Stimulated activated CD4-positive, alpha-beta T cell treated with anti-CD3 and anti-CD28 coated beads, TNF-alpha, amount 100 ng/mL, for 48 hours (primary cell): Measurements from ENCODE around the gene TAC4.
"Not testable (repeated sequence)": the region's sequence is repeated elsewhere in the genome, so short reads cannot be mapped to it uniquely, and the experiment has no call there.

Experiments used
- DNase-seq, 3 donors: peaks; one replicate each; pipeline ENCODE4 v3.0.0-alpha.2; 2020; ENCODE audit warnings: low read depth in 3 of 3

TAC4 gene

DNA sequence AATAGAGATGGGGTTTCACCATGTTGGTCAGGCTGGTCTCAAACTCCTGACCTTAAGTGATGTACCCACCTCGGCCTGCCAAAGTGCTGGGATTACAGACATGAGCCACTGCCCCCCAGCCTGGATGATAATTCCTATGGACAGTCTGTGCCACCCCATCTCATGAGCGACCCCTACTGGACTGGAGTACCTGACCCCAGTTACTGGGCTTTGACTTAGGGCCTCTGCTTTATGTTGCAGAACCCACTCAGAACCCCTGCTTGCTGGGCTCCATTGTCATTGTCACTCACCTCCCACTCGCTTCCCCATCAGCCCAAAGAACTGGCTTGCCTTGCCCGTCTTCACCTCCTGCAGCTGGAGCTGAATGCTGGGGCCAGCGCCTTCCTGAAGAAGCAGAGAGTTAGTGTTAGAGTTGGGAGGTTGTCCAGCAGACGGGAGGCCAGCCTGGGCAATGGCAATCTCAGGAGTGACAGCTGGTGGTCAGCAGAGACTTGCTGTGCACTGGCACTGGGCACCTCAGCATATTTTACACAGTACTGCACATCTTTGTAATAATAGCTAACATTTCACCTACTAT lies 4.0 kb downstream of the TAC4 start:
- peak in 1 of 3 donors; percentile 26 for DNase-seq

DNA sequence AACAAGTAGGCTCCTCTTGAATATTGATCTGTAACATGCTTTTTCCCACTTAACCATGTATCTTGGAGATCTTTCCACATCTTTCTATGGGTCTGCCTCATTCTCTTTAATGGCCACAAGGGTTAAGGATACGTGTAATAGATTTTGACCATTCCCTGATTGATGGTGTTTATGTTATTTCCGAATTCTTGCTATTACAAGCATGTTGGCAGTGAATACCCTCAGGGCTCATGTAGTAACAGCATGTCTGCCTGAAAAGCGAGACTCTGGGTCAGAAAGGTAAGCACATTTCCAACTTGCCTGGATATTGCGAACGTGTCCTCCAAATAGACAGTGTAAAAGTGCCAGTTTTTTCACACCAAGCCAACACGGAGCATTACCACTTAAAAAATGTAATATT lies 5.0 kb downstream of the TAC4 start:
- DNase-seq = no peak

DNA sequence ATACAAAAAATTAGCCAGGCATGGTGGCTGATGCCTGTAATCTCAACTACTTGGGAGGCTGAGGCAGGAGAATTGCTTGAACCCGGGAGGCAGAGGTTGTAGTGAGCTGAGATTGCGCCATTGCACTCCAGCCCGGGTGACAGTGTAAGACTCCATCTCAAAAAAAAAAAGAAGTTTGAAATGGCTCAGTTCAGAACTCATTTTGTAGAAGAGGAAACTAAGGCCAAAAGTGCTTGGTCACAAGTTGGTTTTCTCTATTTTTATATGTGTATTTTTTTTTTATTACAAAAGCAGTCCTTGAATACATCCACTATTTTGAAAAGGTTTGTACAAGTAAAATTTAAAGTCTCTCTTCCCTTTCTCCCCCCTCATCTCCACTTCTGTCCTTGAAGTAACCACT lies 5.5 kb downstream of the TAC4 start:
- DNase-seq = no peak

DNA sequence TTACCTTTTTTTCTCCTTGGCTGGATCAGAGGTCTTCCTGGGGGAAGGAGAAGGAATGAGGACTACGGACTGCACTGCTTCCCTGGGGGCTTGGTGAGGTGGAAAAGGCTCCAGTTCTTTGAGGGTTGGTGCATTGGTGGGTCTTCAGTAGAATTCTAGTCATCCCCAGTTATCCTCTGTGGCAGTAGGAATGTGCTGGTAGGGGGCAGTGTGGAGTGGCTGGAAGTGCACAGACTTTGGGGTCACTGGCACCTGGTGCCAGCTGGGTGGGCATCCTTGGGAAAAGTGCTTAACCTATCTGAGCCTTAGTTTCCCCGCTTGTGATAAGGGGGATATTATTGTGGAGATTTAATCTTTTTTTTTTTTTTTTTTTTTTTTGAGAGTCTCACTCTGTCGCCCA lies 6.3 kb downstream of the TAC4 start:
- no peak for DNase-seq

DNA sequence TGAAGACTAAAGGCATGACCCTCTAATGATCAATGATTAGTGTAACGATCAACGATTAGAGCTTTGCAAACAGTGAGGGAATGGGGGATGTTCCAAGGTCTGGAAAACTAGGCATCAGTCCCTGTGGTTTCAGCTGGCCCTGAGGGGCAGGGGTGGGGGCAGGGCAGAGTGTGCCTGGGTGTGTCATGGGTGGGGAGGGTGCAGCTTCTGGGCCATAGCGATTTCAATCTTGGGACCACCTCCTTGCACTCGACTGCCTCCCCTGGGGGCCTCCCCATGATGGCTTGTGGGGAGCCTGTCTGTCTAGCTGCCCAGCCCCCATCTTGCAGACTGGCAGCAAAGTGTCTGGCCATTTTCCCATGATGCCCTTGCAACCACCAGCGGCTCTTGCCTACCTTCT lies 8.4 kb downstream of the TAC4 start:
- DNase-seq = no peak

DNA sequence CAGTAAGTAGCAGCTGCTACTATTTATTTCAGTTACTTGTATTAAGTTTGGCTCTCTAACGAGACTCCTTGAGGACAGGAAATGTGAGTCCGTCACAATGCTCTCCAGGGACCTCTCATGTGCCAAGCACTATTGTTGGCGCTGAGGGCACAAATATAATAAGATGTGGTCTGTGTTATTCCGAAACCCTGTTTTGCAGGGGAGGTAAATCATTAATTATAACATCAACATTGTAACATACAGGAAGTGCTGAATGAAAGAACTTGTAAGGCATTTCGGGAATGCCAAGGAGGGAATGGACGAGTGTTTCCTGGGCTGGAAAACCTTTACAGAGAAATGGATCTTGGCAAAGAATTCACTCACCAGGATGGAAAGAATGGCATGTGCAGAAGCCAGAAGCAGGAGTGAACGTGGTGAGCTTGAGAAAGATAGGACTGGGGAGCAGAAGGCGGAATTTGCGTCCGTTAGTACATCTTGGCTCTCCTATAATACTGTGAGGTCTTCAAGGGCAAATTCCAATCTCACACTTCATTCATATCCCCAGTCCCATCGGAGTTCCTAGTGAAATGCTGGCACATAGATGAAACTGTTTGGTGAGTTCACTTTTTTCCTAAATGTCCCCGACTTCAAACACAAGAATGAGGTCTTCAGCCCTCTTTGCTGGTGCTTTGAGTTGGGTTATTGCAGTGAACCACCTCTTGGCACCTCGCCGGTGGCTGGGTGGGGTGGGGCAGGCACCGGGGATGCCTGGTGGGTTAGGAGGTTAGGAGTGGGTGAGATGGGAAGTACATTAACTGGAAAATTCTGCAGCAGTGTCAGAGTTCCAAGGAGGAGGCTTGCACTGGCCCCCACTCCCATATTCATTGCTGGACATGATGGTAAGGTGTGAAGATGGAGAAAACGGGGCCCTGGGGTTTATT lies 11.5 kb downstream of the TAC4 start:
- DNase-seq = no peak

DNA sequence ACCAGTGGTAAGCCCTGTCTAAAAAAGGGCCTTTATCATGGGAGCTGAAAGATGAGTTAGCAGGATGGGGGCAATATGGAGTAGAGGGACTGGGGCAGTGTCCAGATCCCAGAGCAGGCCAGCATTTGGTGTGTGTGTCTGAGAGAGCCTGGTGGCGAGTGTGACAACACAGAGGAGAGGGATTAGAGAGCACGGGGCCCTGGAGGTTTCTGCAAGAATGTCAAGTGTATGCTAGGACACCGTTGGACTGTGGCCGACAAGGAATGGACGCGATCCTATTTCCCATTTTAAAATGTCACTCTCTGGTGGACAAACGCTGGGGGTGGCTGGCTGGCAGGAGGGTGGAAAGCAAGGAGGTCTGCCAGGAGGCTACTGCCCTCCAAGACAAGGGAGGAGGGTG lies 12.4 kb downstream of the TAC4 start:
- no peak for DNase-seq

DNA sequence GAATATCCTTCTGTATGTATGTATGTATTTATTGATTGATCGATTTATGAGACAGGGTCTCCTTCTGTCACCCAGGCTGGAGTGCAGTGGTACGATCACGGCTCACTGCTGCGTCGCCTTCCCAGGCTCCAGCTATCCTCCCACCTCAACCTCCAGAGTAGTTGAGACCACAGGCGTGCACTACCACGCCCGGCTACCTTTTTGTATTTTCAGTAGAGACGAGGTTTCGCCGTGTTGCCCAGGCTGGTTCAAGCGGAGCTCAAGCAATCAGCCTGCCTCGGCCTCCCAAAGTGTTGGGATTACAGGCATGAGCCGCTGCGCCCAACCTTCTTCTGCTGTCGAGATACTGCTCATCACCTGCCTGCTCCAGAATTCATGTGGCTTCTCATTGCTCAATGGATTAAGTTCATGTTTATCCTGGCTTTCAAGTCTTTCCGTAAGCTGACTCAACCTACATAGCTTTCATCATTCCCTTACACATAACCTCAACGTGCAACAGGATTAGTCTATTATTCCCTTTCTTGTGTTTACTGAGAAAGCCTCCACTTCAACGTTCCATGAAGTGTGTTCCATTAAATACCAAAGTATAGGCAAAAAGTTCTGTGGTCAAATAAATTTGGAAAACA lies 13.6 kb downstream of the TAC4 start:
- no peak for DNase-seq

DNA sequence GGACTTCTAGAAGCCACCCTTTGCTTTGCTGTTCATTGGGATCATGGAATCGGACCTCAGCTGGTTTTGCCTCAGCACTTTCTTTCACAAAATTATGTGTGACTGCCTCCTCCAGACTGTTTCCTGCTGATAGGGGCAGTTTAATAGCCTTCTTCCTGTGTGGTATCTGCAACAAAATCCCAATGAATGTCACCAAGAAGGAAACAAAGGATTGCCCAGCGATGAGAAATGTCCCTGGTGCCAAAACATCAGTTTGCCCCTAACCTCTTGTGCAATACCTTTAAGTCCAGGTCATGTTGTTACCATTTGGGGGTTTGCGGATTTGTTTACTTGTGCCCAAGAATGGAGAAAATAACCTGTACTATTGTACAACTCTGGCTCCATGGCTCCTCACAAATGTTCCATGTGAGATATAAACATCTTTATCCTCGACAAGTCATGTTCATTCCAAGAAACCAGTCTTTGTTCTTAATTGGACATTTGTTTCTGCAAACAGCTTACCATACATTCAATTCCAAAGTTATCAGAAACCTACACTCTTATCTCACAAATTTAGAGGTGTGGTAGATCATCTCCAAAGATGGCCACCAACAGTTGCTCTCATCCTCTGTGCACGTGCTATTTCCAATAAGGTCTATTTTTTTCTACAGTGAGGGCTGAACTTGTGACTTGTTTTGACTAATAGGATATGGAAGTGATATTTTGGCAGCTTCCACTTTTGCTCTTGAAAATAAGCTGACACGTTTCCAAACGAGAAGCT lies 14.8 kb downstream of the TAC4 start:
- no peak for DNase-seq

DNA sequence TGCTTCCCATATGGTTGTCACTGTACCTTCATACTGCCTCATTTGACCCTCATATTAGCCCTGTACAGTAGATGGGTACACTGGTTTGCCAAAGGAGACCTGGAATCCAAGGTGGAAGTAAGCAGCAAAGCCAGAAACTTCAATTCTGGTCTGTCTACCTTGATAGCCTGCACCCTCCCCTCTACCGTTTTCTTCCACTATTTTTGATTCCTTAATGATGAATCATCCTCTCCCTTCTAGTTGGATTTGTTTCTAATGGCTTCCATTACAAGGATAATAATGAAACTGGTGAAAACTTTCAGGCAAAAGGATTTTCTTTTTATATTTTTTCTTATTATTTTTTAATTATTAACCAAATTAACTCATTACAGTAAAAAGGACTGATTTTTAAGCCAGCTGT lies 17.3 kb downstream of the TAC4 start:
- DNase-seq = no peak

DNA sequence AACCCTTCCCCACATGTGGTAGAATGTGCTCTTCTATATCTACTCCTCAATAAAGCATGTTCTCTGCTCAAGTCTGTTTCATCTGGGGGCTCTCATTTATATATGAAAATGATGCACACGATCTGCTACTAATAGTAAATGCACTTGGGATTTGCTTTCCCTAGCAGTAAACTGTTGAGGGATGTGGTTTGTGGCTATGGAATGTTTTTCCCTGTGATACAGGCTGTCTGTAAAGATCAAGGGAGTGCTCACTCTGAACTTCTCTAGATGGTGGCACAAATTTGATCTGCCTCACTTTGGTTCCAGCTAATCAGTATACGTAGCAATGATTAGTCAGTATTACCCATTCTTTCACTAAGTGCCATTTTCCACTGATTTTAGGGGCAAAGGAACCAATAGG lies 18.8 kb downstream of the TAC4 start:
- DNase-seq = no peak

DNA sequence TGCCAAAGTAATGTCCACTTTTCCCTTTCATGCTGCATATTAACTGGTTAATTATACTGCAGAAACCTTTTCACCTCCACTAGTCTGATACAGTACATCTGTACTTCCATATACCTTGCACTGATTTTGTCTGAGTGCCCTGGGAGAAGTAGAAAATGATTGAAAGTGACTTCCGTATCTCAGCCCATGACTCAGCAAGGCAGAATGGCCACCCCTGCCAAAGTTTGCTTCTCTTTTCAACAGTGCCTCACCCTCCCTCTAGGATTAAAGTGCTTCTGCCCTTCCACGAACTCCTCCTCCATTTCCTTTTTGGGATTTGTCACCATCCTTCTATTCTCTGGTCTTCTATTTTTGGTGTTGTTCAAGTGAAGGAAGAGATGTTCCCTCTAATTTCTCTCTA lies 19.5 kb downstream of the TAC4 start:
- not testable (repeated sequence) for DNase-seq

DNA sequence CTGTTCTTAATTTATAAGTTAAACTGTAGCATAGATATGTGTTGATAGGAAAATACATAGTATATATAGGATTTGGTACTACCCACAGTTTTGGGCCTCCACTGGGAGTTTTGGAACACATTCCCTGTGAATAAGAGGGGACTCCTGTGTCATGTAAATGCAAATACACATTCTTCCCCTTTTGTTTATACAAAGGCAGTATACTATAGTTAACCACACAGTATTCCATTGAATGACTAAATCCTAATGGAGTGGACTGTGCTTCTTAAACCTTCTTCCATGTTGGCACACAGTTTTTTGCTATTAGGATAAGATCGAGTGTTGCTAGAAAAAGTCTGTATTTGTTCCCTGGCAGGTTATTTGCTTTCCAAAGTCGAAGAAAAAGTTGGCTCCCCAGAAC lies 22.2 kb downstream of the TAC4 start:
- DNase-seq = no peak

DNA sequence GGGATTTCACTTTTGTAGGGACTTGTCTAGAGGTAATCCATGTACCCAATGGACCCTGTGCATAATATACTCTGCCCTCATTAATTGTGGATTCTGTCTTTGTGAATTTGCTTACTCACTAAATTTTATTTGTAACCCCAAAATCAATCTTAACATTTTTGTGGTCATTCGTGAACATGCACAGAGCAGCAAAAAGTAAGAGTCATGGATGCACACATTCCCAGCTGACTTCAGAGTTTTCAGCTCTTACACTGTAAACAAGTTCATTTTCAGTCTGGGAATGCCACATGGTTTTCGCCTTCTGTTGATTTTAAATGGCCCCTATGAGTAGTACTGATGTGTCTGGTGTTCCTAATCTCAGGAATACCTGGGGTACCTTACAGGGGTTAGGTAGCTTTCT lies 24.3 kb downstream of the TAC4 start:
- no peak for DNase-seq

DNA sequence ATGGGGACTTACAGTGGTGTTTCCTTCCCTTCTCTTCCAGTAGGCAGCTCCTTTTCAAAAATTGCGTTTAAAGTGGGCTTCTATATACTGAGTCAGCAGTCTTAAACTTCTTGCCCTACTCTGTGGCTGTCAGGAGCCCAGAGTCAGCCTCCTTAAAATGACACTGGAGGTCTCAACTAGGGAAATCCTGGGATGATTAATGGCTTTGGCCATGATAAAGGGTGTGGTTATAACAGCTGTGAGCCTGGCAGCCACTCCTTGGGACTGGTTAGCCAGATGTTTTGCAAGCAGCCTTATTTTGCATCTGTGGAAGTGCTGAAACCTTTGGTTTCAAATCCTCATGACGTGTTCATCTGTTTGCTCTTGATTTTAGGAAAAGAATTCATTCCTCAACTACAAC lies 25.0 kb downstream of the TAC4 start:
- DNase-seq = no peak

DNA sequence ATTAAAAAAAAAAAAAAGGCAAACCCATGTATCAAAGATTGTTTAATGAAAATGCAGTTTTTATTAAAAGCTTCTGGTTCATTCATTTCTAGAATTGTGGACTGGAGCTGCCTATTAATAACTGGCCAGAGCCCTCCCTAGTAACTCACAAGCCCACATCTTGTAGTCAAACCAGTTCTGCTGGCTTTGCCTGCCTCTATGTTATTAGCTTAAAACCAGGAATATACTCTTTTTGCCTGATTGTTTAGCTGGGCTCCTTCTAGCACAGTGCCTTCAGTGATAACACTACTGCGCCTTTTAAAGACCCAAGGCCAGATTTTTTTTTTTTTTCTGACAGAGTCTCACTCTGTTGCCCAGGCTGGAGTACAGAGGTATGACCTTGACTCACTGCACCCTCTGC lies 26.0 kb downstream of the TAC4 start:
- no peak for DNase-seq

DNA sequence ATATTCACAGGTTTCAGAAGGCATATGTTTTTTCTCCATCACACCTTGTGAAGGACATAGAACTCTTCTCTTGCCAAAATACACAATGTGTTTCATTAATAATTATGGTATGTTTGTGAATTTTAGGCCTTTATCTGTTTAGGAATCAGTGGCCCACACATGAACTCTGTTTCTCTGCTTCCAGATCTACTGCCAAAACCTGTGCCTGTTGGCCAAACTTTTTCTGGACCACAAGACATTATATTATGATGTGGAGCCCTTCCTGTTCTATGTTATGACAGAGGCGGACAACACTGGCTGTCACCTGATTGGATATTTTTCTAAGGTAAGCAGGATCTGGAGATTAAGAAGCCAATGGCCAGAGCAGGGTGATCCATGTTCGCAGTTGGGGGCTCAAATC lies 26.4 kb downstream of the TAC4 start:
- no peak for DNase-seq

DNA sequence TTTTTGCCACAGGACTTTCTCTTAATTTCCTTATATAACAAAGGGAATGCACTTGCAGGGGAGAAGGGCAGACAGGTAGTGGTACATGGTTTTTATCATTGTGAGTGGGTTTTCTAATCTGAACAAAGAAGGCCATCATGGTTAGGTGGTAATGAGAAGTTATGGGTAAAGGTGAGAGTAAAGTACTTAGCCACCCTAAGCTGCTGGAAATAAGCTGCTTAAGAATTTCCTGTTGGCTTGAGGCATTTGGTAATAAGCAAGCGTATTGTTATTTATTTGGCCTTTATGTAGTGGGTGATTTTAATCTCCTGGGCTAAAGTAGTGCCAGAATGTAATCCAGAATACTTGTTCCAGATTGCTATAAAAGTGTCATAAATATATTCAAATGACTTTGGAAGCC lies 27.1 kb downstream of the TAC4 start:
- no peak for DNase-seq

DNA sequence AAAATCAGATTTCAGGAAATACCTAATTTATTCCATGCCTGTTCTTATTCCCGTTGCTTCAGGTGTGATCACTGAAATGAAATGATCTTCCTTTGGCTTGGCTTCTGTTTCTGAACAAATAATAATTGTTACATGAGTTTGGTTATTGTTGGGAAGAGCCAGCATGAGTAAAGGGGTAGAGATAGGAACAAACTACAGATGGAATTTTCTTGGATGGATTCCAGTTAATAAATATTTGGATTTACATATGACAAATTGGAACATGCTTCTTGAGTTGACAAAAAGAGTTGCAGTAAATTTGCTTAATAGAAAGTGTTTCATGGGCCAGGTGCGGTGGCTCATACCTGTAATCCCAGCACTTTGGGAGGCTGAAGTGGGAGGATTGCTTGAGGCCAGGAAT lies 28.2 kb downstream of the TAC4 start:
- DNase-seq = no peak

DNA sequence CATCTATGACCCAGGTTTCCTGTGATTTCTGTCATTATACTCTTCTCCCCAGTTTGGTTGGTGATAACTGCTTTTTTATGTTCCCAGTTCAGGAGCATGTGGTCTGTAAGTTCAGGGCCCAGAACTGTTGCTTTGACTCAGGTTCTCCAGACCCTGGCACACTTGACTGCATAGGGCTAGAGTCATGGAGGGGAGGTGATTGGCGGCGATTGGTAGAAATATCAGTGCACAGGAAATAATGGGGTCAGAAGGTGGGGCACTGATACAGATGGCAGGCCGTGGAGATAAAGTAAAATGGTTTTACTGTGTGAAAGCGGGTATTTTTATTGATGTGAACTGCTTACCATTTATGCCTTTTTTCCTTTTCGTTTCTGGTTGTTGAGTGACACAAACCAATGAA lies 28.7 kb downstream of the TAC4 start:
- no peak for DNase-seq

DNA sequence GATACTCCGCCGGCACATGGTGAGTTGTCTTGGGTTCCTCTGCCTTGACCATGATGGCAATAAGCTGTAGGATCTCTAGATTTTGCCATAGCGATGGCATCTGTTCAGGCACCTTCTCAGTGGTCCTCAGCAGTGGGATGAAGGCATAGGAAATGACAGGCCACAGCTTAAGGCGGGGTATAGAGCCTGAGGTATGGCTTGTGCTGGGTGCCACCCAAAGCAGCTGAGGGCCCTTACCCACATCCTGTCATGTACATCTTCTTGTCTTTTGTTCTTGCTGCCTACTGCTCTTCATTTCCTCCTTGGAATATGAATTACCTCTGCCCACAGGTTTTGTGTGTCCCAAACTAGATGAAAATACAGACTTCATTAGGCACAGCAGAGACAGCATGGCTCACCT lies 29.9 kb downstream of the TAC4 start:
- peak in 1 of 3 donors; percentile 9 for DNase-seq

DNA sequence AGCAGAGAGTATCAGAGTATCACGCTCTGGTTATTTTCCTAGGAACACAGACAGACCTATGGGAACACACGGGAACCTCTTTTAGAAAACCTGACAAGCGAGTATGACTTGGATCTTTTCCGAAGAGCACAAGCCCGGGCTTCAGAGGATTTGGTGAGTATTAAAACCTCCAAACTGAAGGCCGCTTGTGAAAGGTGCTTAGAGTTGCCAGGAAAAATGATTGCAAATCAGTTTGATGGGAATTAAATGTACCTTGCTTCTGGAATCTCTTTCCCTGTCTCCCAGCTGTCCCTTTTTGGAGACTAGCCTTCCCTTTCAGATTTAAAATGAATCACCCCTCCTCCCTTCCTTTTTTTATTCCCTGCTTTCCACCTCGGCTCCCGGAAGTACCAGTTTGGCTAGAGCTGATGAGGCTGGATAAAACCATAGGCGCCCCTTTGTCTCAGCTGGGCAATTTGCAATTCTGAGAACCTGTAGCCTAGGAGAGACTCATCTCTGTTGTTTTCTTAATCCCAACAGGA lies 32.0 kb downstream of the TAC4 start:
- no peak for DNase-seq
